ENCODE measurements around the gene NUP42.
A peak's percentile ranks its signal among the peaks of the same experiment; 100 is the strongest.
"Not testable (repeated sequence)": the region's sequence is repeated elsewhere in the genome, so short reads cannot be mapped to it uniquely, and the experiment has no call there.

The NUP42 gene

DNA sequence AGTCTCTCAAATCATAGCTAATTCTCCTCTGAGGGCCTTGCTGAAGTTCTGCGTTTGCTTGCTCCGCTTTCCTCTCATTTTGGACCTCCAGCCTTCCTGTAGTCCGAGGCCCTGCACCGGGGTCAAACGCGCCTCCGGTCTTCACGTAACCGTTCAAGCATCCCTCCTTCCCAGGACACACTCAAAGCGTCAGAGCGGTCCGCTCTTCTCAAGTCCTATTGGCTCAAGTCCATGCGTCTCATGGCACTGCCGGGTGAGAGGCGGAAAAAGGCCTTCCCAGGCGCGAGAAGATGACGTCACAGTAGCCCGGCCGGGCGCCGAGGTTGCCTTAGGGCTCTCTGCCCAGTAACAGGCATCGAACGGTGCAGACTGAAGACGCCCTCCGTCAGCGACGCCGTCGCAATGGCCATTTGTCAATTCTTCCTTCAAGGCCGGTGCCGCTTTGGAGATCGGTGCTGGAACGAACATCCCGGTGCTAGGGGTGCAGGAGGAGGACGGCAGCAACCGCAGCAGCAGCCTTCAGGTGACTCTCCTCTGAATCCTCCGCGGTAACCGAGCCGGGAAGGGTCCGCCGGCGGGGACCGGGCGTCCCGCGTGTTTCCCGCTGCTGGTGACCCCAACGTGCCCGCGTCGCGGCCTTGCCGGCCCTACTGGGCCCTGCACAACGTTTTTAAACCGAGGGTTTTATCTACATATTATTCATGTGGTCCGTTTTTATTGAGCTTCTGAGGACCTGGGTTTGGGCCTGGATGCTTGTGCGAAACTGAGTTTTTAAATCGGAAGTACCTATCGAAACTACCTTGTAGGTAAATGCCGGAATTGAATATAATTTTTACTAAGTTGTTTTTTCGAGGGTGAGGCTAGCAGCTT, at the start of gene NUP42:
Gene NUP42, plus strand, starts transcription at position 365 of the 870 bp plus-strand sequence. Its CDS starts 38 bp downstream, at position 403.
- peak; percentile 93 for DNase-seq (ENCODE audit: low spot score)

GRCh38 chr7:23133797-23134196, 48.1 kb upstream of the NUP42 start:
- no peak for DNase-seq (ENCODE audit: low spot score)

- DNase-seq (ENCODE audit: low spot score): no peak
Observed at GRCh38 chr7:23135755-23136154, 46.1 kb upstream of the NUP42 start.

DNA sequence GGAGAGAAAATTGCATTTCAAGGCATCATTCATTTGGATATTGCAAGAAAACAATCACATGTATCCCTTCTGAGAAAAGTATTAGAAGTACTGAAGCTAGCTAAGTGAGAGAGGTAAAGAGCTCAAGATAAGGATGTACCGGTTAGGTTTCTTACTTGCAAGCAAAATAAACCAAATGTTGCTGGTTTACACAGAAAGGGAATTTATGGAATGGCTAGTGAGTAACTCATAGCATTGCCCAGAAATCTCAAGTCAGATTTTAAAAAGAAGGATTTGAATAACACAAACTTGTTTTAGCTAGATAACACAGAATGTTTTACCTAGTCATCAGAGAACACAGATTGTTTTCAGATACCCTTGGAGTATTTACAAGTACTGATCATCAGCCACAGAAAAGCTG, 45.6 kb upstream of the NUP42 start:
- DNase-seq (ENCODE audit: low spot score): no peak

GRCh38 chr7:23157679-23158078, 24.2 kb upstream of the NUP42 start:
- no peak for DNase-seq (ENCODE audit: low spot score)

DNA sequence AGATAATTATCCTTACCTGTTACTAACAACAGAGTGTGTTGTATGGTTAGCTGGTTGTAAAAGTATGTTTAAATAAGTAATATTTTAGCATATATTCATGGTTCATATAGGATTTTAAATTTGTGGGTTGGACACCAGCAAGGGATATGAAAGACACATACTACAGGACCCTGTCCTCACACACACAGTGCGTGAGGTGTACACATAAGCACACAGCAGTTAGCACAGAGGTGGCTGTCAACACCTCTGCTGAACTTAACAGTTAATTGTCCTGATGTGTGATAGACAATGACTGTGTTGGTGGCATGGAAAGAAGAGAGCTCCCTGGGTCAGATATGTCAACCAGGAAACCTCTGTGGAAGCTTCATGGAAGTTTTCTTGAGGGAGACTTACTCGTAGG, 23.3 kb upstream of the NUP42 start:
- DNase-seq (ENCODE audit: low spot score): no peak

- no peak for DNase-seq (ENCODE audit: low spot score)
Observed at GRCh38 chr7:23161482-23161881, 20.4 kb upstream of the NUP42 start.

- no peak for DNase-seq (ENCODE audit: low spot score)
Observed at GRCh38 chr7:23164846-23165245, 17.0 kb upstream of the NUP42 start.

DNA sequence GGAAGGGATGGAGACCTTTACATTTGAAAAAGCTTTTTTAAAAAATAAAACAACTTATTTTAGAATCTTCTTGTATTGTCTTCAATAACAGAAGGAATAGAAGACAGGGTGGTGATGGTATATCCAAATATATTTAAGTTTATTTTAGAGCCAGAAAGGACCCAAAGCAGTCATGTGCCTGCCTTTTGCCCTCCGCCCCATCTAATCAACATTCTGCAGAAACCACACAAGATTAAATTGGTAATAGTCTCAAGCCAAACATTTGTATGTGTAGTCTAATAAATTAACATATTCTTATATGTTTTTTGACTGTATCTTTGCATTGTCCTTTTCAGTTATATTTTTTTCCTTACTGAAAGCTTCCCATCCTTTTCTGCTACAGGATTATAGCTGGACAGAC, 16.5 kb upstream of the NUP42 start:
- no peak for DNase-seq (ENCODE audit: low spot score)

- DNase-seq (ENCODE audit: low spot score): no peak
Observed at GRCh38 chr7:23167691-23168090, 14.2 kb upstream of the NUP42 start.

DNA sequence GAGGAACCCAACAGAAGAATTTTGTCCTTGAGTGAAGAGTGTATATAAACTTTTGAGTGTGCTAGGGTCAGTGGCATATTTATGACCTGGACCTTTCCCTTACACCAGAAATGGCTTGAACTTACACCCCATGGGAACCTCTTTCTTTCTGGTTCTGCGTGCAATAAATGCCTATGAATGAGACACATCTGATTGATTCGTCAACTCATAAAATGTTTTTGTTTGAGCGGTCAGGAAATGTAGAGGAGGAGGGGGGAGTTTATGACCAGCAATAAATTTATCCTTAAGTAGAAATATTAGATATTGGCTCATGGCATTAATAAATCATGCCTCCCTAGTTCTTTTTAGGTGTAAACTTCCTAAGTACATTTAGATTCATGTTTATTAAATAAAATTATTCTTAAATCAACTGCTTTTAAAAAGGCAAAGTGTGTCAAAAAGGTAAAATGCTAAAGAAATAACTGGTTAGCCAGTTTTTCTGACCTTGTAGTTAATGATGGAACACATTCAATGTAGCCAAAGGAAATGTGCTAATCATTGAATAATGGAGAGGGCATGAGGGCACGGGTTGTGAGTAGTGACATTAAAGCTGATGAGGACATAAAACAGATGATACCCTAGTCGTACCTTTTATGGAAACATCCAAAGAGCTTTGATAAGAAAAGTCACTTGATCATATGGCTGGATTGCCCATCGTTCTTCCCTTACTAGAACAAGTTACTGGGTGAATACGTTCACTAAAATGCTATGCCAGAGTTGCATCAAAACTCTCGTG, 13.6 kb upstream of the NUP42 start:
- DNase-seq (ENCODE audit: low spot score): no peak

DNA sequence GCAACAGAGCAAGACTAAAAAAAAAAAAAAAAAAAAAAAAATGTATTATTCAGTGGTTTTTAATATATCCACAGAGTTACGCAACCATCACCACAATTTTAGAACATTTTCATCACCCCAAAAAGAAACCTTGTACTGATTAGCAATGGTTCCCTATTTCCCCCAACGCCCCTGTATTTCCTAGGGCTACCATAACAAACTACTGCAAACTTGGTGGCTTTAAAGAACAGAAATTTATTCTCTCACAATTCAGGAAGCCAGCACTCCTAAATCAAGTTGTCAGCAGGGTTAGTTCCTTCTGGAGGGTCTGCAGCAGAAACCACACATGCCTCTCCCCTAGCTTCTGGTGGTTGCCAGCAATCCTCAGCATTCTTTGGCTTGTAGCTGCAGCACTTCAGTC, 5.9 kb upstream of the NUP42 start:
- no peak for DNase-seq (ENCODE audit: low spot score)

- no peak for DNase-seq (ENCODE audit: low spot score)
Observed at GRCh38 chr7:23183279-23184012, 1.6 kb downstream of the NUP42 start.

DNA sequence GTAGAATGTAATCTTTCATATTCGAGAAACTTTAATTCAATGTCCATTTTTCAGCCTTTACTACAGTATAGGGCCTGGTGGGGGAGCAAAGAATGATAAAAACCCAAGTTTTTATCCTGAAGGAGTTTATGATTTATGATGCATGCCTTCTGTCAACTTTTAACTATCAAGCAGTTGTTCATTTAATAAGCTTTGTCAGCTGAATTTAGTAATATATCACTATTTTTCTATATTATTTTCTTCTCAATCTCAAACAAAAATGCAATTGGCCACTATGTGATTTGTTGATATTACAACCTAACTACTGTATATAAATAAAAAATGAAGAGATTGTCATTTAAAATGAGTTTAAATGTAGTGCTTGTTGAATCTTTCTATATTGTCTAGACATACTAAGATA, 2.4 kb downstream of the NUP42 start:
- no peak for DNase-seq (ENCODE audit: low spot score)

DNA sequence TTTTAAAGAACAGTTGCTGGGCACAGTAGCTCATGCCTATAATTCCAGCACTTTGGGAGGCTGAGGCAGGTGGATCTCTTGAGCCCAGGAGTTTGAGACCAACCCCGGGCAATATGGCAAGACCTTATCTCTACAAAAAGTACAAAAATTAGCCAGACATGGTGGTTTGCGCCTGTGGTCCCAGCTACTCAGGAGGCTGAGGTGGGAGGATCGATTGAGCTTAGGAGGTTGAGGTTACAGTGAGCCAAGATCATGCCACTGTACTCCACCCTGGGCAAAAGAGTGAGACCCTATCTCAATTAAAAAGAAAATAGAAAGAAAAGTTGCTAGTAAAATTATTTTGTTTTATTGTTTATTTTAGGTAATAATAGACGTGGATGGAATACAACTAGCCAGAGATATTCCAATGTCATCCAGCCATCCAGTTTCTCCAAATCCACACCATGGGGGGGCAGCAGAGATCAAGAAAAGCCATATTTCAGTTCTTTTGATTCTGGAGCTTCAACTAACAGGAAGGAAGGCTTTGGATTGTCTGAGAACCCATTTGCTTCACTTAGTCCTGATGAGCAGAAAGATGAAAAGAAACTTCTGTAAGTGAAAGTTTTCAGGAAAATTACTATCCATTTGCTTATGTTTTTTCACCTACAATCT, 3.0 kb downstream of the NUP42 start:
- peak; percentile 78 for DNase-seq (ENCODE audit: low spot score)

GRCh38 chr7:23185980-23186379, 4.1 kb downstream of the NUP42 start:
- DNase-seq (ENCODE audit: low spot score): no peak

DNA sequence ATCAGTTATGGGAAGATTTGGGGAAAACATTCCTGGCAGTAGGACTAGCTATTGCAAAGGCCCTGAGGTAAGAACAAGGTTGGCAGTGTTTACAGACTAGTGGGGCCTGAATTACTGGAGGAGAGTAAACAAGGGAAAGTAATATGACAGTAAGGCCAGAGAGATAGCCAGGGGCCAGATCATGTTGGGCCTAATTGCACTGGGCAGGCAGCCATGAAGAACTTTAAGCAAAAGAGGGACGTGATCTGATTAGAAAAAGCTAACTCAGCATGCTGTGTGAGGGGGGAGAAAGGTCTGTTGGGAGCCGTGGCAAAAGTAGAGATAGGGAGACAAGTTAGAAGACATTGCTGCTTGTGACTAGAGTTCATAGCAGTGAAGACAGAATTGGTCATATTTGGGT, 9.2 kb downstream of the NUP42 start:
- DNase-seq (ENCODE audit: low spot score): no peak

DNA sequence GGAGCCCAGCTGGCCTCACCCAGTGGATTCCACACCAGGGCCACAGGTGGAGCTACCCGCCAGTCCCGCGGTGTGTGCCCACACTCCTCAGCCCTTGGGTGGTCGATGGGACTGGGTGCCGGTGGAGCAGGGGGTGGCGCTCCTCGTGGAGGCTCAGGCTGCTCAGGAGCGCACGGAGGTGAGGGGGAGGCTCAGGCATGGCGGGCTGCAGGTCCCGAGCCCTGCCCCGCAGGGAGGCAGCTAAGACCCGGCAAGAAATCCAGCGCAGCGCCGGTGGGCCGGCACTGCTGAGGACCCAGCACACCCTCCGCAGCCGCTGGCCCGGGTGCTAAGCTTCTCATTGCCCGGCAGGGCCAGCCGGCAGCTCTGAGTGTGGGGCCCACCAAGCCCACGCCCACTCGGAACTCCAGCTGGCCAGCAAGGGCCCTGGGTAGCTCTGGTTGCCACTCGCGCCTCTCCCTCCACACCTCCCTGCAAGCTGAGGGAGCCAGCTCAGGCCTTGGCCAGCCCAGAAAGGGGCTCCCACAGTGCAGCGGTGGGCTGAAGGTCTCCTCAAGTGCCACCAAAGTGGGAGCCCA, 11.9 kb downstream of the NUP42 start:
- not testable (repeated sequence) for DNase-seq (ENCODE audit: low spot score)

- DNase-seq (ENCODE audit: low spot score): no peak
Observed at GRCh38 chr7:23196306-23196705, 14.5 kb downstream of the NUP42 start.

DNA sequence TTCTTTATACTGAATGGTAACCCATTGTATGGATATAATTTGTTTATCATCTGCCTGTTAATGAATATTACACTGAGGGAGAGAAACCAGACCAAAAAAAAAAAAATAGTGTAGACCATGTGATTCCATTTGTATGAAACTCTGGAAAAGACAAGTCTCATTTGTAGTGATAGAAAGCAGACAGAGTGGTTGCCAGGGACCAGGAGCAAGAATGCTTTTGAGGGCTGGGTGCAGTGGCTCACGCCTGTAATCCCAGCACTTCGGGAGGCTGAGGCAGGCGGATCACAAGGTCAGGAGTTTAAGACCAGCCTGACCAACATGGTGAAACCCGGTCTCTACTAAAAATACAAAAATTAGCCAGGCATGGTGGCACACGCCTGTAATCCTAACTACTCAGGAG, 15.9 kb downstream of the NUP42 start:
- DNase-seq (ENCODE audit: low spot score): not testable (repeated sequence)

DNA sequence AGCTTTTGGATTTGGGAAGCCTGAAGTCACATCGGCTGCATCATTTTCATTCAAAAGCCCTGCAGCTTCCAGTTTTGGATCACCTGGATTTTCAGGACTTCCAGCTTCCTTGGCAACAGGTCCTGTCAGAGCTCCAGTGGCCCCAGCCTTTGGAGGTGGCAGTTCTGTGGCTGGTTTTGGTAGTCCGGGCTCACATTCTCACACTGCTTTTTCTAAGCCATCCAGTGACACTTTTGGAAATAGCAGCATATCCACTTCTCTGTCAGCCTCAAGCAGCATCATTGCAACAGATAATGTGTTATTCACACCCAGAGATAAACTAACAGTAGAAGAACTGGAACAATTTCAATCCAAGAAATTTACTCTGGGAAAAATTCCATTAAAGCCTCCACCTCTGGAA, 18.5 kb downstream of the NUP42 start:
- no peak for DNase-seq (ENCODE audit: low spot score)

GRCh38 chr7:23204241-23204640, 22.4 kb downstream of the NUP42 start:
- DNase-seq (ENCODE audit: low spot score): no peak
